8988T (cell line): Measurements from ENCODE around the gene YEATS2.

ENCODE experiments used
- DNase-seq: peaks from one replicate; pipeline ENCODE4 v3.0.0; 2011

The YEATS2 gene

GRCh38 chr3:183845090-183845489, 147.5 kb downstream of the YEATS2 start:
- no peak for DNase-seq

- no peak for DNase-seq
These were observed 148.2 kb downstream of the YEATS2 start for GRCh38 chr3:183845608-183846288.

- DNase-seq, result no peak
These were observed 156.9 kb downstream of the YEATS2 start for GRCh38 chr3:183854318-183855035.

DNA sequence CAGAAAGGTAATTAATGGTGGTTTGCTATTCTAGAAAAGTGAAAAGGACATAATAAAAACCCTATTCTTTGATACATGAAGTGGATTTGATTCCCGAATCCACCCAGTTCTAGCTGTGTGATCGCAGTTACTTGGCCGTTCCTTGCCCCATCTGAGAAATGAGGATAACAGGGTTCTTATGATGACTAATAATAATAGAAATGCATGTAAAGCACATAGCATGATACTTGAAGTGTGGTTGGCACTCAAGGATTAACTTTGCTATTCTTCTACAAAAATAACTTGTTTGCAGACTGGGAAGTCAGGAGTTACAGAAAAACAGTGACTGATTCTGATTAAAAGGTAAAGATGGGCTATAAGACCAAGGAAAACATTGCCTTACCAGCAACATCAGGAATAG, 160.3 kb downstream of the YEATS2 start:
- no peak for DNase-seq
